LNCAP (cell line): Measurements from ENCODE around the gene SPON1.

Experiments
- TF ChIP-seq, protein P1 (sequence below): fragments of 450-650 bp; IDR thresholded peaks from 2 replicates; pipeline ENCODE4 v1.5.1; 2017; ENCODE audit warnings: mild to moderate bottlenecking

The SPON1 gene

GRCh38 chr11:14022251-14022650 lies 59.7 kb downstream of the SPON1 start:
- TF ChIP-seq, protein P1, sequence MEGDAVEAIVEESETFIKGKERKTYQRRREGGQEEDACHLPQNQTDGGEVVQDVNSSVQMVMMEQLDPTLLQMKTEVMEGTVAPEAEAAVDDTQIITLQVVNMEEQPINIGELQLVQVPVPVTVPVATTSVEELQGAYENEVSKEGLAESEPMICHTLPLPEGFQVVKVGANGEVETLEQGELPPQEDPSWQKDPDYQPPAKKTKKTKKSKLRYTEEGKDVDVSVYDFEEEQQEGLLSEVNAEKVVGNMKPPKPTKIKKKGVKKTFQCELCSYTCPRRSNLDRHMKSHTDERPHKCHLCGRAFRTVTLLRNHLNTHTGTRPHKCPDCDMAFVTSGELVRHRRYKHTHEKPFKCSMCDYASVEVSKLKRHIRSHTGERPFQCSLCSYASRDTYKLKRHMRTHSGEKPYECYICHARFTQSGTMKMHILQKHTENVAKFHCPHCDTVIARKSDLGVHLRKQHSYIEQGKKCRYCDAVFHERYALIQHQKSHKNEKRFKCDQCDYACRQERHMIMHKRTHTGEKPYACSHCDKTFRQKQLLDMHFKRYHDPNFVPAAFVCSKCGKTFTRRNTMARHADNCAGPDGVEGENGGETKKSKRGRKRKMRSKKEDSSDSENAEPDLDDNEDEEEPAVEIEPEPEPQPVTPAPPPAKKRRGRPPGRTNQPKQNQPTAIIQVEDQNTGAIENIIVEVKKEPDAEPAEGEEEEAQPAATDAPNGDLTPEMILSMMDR, result no peak

- TF ChIP-seq, protein P1, result no peak
Measured at GRCh38 chr11:14022821-14023220, 60.3 kb downstream of the SPON1 start.

DNA sequence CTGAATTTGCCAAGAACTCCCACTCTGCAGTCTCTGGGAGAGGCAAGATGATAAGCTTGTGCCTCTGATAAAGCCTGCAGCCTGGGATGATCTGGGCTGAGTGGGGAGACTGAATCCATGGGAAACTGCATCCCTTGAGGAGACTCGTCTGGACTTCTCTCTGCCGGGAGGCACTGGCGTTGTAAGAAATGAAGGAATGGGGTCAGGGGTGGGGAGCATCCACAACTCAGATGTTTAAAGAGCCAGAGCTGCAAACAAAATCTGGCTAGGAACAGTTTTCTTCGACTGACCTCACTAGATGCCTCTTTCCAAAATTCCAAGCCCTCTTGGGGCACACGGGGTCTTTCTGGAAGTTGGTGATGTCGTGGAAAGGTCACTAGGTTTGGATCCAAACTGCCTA lies 64.4 kb downstream of the SPON1 start:
- TF ChIP-seq, protein P1, result no peak

- TF ChIP-seq, protein P1, result no peak
Measured at GRCh38 chr11:14027525-14027924, 65.0 kb downstream of the SPON1 start.

DNA sequence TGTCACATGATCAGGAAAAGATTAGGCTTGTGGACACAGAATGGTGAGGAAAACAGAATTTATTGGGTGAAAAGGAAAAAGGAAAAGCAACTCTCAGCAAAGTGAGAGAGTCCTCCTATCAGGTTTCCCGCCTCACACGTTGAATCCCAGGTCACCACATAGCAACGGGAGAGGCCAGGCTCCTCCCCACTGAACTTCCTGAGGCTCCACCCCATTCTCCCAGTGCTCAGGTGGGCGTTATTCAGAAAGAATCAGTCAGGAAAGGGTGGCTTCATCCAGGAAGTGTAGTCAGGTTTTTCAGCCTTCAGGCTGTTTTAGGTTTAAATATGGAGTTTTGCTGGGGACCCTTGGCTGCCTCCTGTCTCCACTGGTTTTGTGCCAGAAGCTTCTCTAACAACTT lies 66.9 kb downstream of the SPON1 start:
- TF ChIP-seq, protein P1, result no peak

GRCh38 chr11:14029971-14030920 lies 67.7 kb downstream of the SPON1 start:
- TF ChIP-seq, protein P1, result no peak

DNA sequence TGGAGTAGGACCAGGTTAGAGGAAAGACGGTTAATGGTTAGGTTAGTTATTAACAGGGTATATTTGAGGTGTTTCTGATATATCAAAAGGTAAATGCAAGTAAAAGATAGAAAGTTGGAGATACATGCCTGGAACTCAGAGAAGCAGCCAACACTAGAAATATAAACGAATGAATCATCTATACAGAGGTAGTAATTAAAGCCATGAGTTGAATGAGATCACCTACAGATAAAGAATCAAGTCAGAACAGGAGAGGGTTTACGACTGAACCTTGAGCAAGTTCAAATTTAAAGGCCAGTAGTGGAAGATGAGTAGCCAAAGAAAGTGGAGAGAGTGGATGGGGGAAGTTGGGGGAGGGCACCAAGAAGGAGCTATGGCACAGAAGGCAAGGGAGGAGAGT lies 73.9 kb downstream of the SPON1 start:
- TF ChIP-seq, protein P1, result no peak
